IMR-90 (cell line): ENCODE measurements around the gene VPS13C. TPM values are rescaled to one million over a fixed set of nuclear protein-coding genes. Genes with fewer than 3 reads are reported as not detected.

Source experiments
- ATAC-seq: fragments of 200-7000 bp; cut with Tn5 transposase; 2 replicates; pipeline ENCODE4 v1.9.1; 2020; ENCODE audit warnings: low read depth, mild to moderate bottlenecking, moderate library complexity
- BruUV-seq: library from RNA; stranded (reverse); fragments of 400-500 nt; replicated peaks from 2 replicates; lab custom pipeline; 2021; lab: Mats Ljungman, UMichigan
- CTCF ChIA-PET: fragments of 300-600 bp; formaldehyde crosslinking; extraction: SDS; loops from one replicate; lab custom pipeline; 2021; ENCODE audit warnings: antibody characterized with exemption; lab: Yijun Ruan, JAX
- POLR2A ChIA-PET: fragments of 300-600 bp; sonication (Branson Sonifier 250); formaldehyde crosslinking; loops from one replicate; lab custom pipeline; 2022; ENCODE audit warnings: antibody characterized with exemption; ENCODE audit not compliant: unreplicated experiment; lab: Charles Lee
- DNase-seq: peaks from one replicate; pipeline ENCODE4 v3.0.0; 2013
- H2AFZ ChIP-seq: replicated peaks from 2 replicates; pipeline ENCODE3; 2013; ENCODE audit warnings: low read length, mild to moderate bottlenecking; ENCODE audit not compliant: poor library complexity
- H2AK5ac ChIP-seq: 2 replicates; pipeline ENCODE4 v1.6.1; 2013; ENCODE audit warnings: low read depth, low read length, inconsistent platforms
- H2AK9ac ChIP-seq: replicated peaks from 2 replicates; pipeline ENCODE3; 2013; ENCODE audit warnings: mild to moderate bottlenecking, low read depth, low read length, moderate library complexity; ENCODE audit not compliant: poor library complexity
- H2BK120ac ChIP-seq: 2 replicates; pipeline ENCODE4 v1.6.1; 2013; ENCODE audit warnings: low read depth, low read length, inconsistent platforms
- H2BK15ac ChIP-seq: 3 replicates; pipeline ENCODE4 v1.6.1; 2013; ENCODE audit warnings: low read depth, low read length, inconsistent platforms
- H2BK20ac ChIP-seq: 2 replicates; pipeline ENCODE4 v1.6.1; 2013; ENCODE audit warnings: low read depth, mild to moderate bottlenecking, inconsistent platforms, low read length, moderate library complexity
- H2BK5ac ChIP-seq: 2 replicates; pipeline ENCODE4 v1.6.1; 2013; ENCODE audit warnings: mild to moderate bottlenecking, low read depth, low read length, inconsistent platforms; ENCODE audit not compliant: poor library complexity, severe bottlenecking
- H3K14ac ChIP-seq: replicated peaks from 2 replicates; pipeline ENCODE4 v1.6.1; 2013; ENCODE audit warnings: low read depth, low read length, inconsistent platforms
- H3K18ac ChIP-seq: 2 replicates; pipeline ENCODE4 v1.6.1; 2013; ENCODE audit warnings: low read depth, low read length, control low read depth
- H3K23ac ChIP-seq: 2 replicates; pipeline ENCODE4 v1.6.1; 2013; ENCODE audit warnings: low read depth, low read length, inconsistent platforms
- H3K27ac ChIP-seq: 2 replicates; pipeline ENCODE4 v1.5.1; 2013; ENCODE audit warnings: mild to moderate bottlenecking, control low read depth, low read length; ENCODE audit not compliant: insufficient read depth
- H3K27me3 ChIP-seq: 2 replicates; pipeline ENCODE4 v1.6.1; 2013; ENCODE audit warnings: low read length; ENCODE audit not compliant: control insufficient read depth, insufficient read depth
- H3K36me3 ChIP-seq: 2 replicates; pipeline ENCODE4 v1.6.1; 2013; ENCODE audit warnings: low read length, mixed read lengths; ENCODE audit not compliant: control insufficient read depth, insufficient read depth
- H3K4ac ChIP-seq: 2 replicates; pipeline ENCODE4 v1.6.1; 2013; ENCODE audit warnings: low read depth, low read length, inconsistent platforms
- H3K4me1 ChIP-seq: 2 replicates; pipeline ENCODE4 v1.6.1; 2013; ENCODE audit warnings: low read length, mixed read lengths; ENCODE audit not compliant: control insufficient read depth, insufficient read depth
- H3K4me2 ChIP-seq: 2 replicates; pipeline ENCODE4 v1.6.1; 2013; ENCODE audit warnings: low read depth, mild to moderate bottlenecking, control low read depth, low read length, moderate library complexity
- H3K4me3 ChIP-seq: 2 replicates; pipeline ENCODE4 v1.5.1; 2013; ENCODE audit warnings: low read depth, mild to moderate bottlenecking, control low read depth, low read length, moderate library complexity; ENCODE audit not compliant: insufficient read depth
- H3K56ac ChIP-seq: 2 replicates; pipeline ENCODE4 v1.6.1; 2013; ENCODE audit warnings: low read length, inconsistent platforms; ENCODE audit not compliant: insufficient read depth; ENCODE audit errors: extremely low read depth
- H3K79me1 ChIP-seq, 2 experiments: 2 replicates each; pipeline ENCODE4 v1.6.1; 2013; ENCODE audit warnings: low read length in 2 of 2, inconsistent platforms in 1 of 2, low read depth in 1 of 2
- H3K9ac ChIP-seq: 2 replicates; pipeline ENCODE4 v1.6.1; 2013; ENCODE audit warnings: low read depth, low read length, control low read depth
- H3K9me1 ChIP-seq: 2 replicates; pipeline ENCODE4 v1.6.1; 2013; ENCODE audit warnings: low read length, inconsistent platforms; ENCODE audit not compliant: insufficient read depth
- H3K9me3 ChIP-seq: 2 replicates; pipeline ENCODE4 v1.6.1; 2013; ENCODE audit warnings: low read length; ENCODE audit not compliant: control insufficient read depth, insufficient read depth
- H4K20me1 ChIP-seq: 2 replicates; pipeline ENCODE4 v1.6.1; 2013; ENCODE audit warnings: low read length, inconsistent platforms; ENCODE audit not compliant: insufficient read depth
- H4K5ac ChIP-seq: 2 replicates; pipeline ENCODE4 v1.6.1; 2013; ENCODE audit warnings: mild to moderate bottlenecking, low read depth, low read length, control low read depth
- H4K8ac ChIP-seq, 2 experiments: 2 replicates each; pipeline ENCODE4 v1.6.1; 2013; ENCODE audit warnings: low read depth in 2 of 2, low read length in 2 of 2, control low read depth in 1 of 2, inconsistent platforms in 1 of 2
- H4K91ac ChIP-seq: 2 replicates; pipeline ENCODE4 v1.6.1; 2013; ENCODE audit warnings: low read depth, low read length, inconsistent platforms; ENCODE audit not compliant: insufficient read depth
- BHLHE40 ChIP-seq: fragments of 150-350 bp; IDR thresholded peaks from 2 replicates; pipeline ENCODE4 v1.6.1; 2016; ENCODE audit warnings: mild to moderate bottlenecking, low read depth, low read length
- CEBPB ChIP-seq: IDR thresholded peaks from 2 replicates; pipeline ENCODE4 v1.6.1; 2012; ENCODE audit warnings: low read depth, low read length, improper control_type of control experiment
- CHD1 ChIP-seq: IDR thresholded peaks from 2 replicates; pipeline ENCODE4 v1.6.1; 2012; ENCODE audit warnings: low read depth, low read length, improper control_type of control experiment
- CTCF ChIP-seq: conservative IDR thresholded peaks from 2 replicates; pipeline ENCODE4 v1.5.1; 2012; ENCODE audit warnings: mild to moderate bottlenecking, low read depth, low read length, improper control_type of control experiment
- ELK1 ChIP-seq: fragments of 150-350 bp; IDR thresholded peaks from 2 replicates; pipeline ENCODE4 v1.6.1; 2016; ENCODE audit warnings: low read depth, mild to moderate bottlenecking, low read length, moderate library complexity, borderline replicate concordance
- FOS ChIP-seq: fragments of 150-350 bp; IDR thresholded peaks from 2 replicates; pipeline ENCODE4 v1.6.1; 2016; ENCODE audit warnings: low read depth, low read length
- MAFK ChIP-seq: IDR thresholded peaks from 2 replicates; pipeline ENCODE4 v1.6.1; 2012; ENCODE audit warnings: low read depth, low read length, improper control_type of control experiment
- MAZ ChIP-seq: IDR thresholded peaks from 2 replicates; pipeline ENCODE4 v1.6.1; 2012; ENCODE audit warnings: low read depth, mild to moderate bottlenecking, low read length, improper control_type of control experiment, moderate library complexity, borderline replicate concordance
- MXI1 ChIP-seq: IDR thresholded peaks from 2 replicates; pipeline ENCODE4 v1.6.1; 2012; ENCODE audit warnings: low read depth, mild to moderate bottlenecking, low read length, moderate library complexity, borderline replicate concordance
- NFE2L2 ChIP-seq: fragments of 150-350 bp; IDR thresholded peaks from 2 replicates; pipeline ENCODE4 v1.6.1; 2016; ENCODE audit warnings: low read depth, mild to moderate bottlenecking, low read length
- POLR2A ChIP-seq: IDR thresholded peaks from 2 replicates; pipeline ENCODE4 v1.6.1; 2012; ENCODE audit warnings: mild to moderate bottlenecking, low read depth, low read length
- RAD21 ChIP-seq: IDR thresholded peaks from 2 replicates; pipeline ENCODE4 v1.6.1; 2012; ENCODE audit warnings: low read length, improper control_type of control experiment
- RCOR1 ChIP-seq: IDR thresholded peaks from 2 replicates; pipeline ENCODE4 v1.6.1; 2012; ENCODE audit warnings: mild to moderate bottlenecking, low read length, improper control_type of control experiment; ENCODE audit not compliant: insufficient replicate concordance
- RFX5 ChIP-seq: IDR thresholded peaks from 2 replicates; pipeline ENCODE4 v1.8.0; 2012; ENCODE audit warnings: low read depth, mild to moderate bottlenecking, low read length, moderate library complexity
- SMC3 ChIP-seq: fragments of 150-350 bp; IDR thresholded peaks from 2 replicates; pipeline ENCODE4 v1.6.1; 2016; ENCODE audit warnings: low read depth, mild to moderate bottlenecking, antibody characterized with exemption, low read length, moderate library complexity
- WGBS, 2 experiments: methylation state at CpG; one replicate each; pipeline versions ENCODE4 v1.1.5 to v1.1.7; 2013; ENCODE audit warnings: missing lambda C conversion rate in 2 of 2; ENCODE audit not compliant: insufficient read length in 1 of 2; ENCODE audit errors: extremely low coverage in 2 of 2; 5-methylcytosine and 5-hydroxymethylcytosine counted together
- dilution Hi-C: fragments of 300-500 bp; cut with HindIII; formaldehyde crosslinking; loops from one replicate; pipeline ENCODE4 v1.14.3; 2018; ENCODE audit warnings: low sequenced_read_pairs; ENCODE audit not compliant: unreplicated experiment
- in situ Hi-C: fragments of 300-500 bp; cut with MboI; formaldehyde crosslinking; loops from 3 replicates; pipeline ENCODE4 v1.14.3; 2019; ENCODE audit warnings: low sequenced_read_pairs, inconsistent platforms, mixed read lengths
- intact Hi-C: fragments of 100-400 bp; cut with micrococcal nuclease; formaldehyde crosslinking; loops from 2 replicates; pipeline ENCODE4 v1.10.0; 2022
- polyA plus RNA-seq, 3 experiments: library from polyadenylated mRNA; depleted of rRNA; stranded (reverse); fragments of >200 nt; gene quantifications; 2 replicates each; pipeline ENCODE4 v1.2.3, GENCODE V29; 2012; ENCODE audit warnings: low replicate concordance in 1 of 3
- total RNA-seq: library from RNA; depleted of rRNA; stranded (reverse); fragments of >200 nt; gene quantifications from 2 replicates; pipeline ENCODE4 v1.2.3, GENCODE V29; 2012

The VPS13C gene
- total and polyA plus RNA-seq, 2 of the 4 experiments (the other 2 are of a cell fraction) = 8.1 to 32.8 TPM

- Histone ChIP-seq H3K9me3 (no peaks in the 10 kb centered on the region), H4K20me1 (no peaks in the 10 kb centered on the region), H3K23ac (no peak overlapping the region), H2AK9ac (no peak overlapping the region), H3K4ac (no peak overlapping the region), H4K8ac (no peak overlapping the region), H3K4me3 (no peak overlapping the region), H2AFZ (no peak overlapping the region), H2BK20ac (no peak overlapping the region), H3K4me1 (no peaks in the 10 kb centered on the region), H3K27ac (no peak overlapping the region), H2BK15ac (no peak overlapping the region), H3K9ac (no peak overlapping the region), H3K14ac (no peak overlapping the region), H3K79me1 (no peaks in the 10 kb centered on the region), H2AK5ac (no peak overlapping the region), H4K91ac (no peak overlapping the region), H3K4me2 (no peak overlapping the region), H3K36me3 (no peaks in the 10 kb centered on the region), H3K18ac (no peak overlapping the region), H3K27me3 (no peaks in the 10 kb centered on the region), H2BK120ac (no peak overlapping the region), H4K5ac (no peak overlapping the region), H2BK5ac (no peak overlapping the region), H3K9me1 (no peaks in the 10 kb centered on the region), H3K56ac (no peak overlapping the region)
- dilution Hi-C loops (no loop called here), in situ Hi-C loops (no loop called here), intact Hi-C loops (no loop called here)
- POLR2A ChIA-PET = no interaction called here
- BruUV-seq = no TSS peak
- ATAC-seq (peak; percentile 74), DNase-seq (peak; percentile 86)
- TF ChIP-seq MAZ (no peak), NFE2L2 (no peak), SMC3 (no peak), FOS (no peak), ELK1 (no peak), CTCF (no peak), MAFK (no peak), BHLHE40 (no peak), POLR2A (no peak), RCOR1 (no peak), RAD21 (no peak), RFX5 (no peak), MXI1 (no peak), CEBPB (no peak), CHD1 (no peak)
- WGBS, 2 experiments = no CpG with 5 or more reads among the region's 1 CpG
- CTCF ChIA-PET = interaction anchor here (0.6 kb wide), 1 partner anchor 33 kb away, joined by 3 read pairs; no protein-coding TSS in a partner anchor
Measured at GRCh38 chr15:61994216-61994615, 66.0 kb downstream of the VPS13C start.
